Ramos (cell line): ENCODE data around the gene CES4A.
"Not testable (repeated sequence)": the region's sequence is repeated elsewhere in the genome, so short reads cannot be mapped to it uniquely, and the experiment has no call there.

Source experiments
- in situ Hi-C: fragments of 300-500 bp; cut with MboI; formaldehyde crosslinking; loops from one replicate; pipeline ENCODE4 v1.14.3; 2022; ENCODE audit warnings: low sequenced_read_pairs; ENCODE audit not compliant: unreplicated experiment

CES4A gene

GRCh38 chr16:66988197-66988788, at the start of gene CES4A:
CES4A (plus strand) TSS chr16:66988589; CDS start chr16:66988773, 184 bp downstream.
- in situ Hi-C loops: no loop called here

GRCh38 chr16:66939366-66939765, 49.0 kb upstream of the CES4A start:
- in situ Hi-C loops: no loop called here

GRCh38 chr16:66940236-66940635, 48.2 kb upstream of the CES4A start:
- in situ Hi-C loops: no loop called here

- in situ Hi-C loops: no loop called here
Observed at GRCh38 chr16:66942981-66943380, 45.4 kb upstream of the CES4A start.

- in situ Hi-C loops: no loop called here
Observed at GRCh38 chr16:66943426-66944053, 44.8 kb upstream of the CES4A start.

- in situ Hi-C loops: no loop called here
Observed at GRCh38 chr16:66944054-66944441, 44.3 kb upstream of the CES4A start.

GRCh38 chr16:66944971-66945370, 43.4 kb upstream of the CES4A start:
- in situ Hi-C loops: not testable (repeated sequence)

- in situ Hi-C loops: no loop called here
Observed at GRCh38 chr16:66945939-66946338, 42.5 kb upstream of the CES4A start.

- in situ Hi-C loops: no loop called here
Observed at GRCh38 chr16:66946541-66946940, 41.8 kb upstream of the CES4A start.

- in situ Hi-C loops: no loop called here
Observed at GRCh38 chr16:66946974-66947301, 41.5 kb upstream of the CES4A start.

GRCh38 chr16:66947302-66948065, 40.9 kb upstream of the CES4A start:
- in situ Hi-C loops: no loop called here

GRCh38 chr16:66948134-66948836, 40.1 kb upstream of the CES4A start:
- in situ Hi-C loops: no loop called here

GRCh38 chr16:66948837-66949225, 39.6 kb upstream of the CES4A start:
- in situ Hi-C loops: no loop called here

- in situ Hi-C loops: no loop called here
Observed at GRCh38 chr16:66949472-66949871, 38.9 kb upstream of the CES4A start.

GRCh38 chr16:66950437-66950836, 38.0 kb upstream of the CES4A start:
- in situ Hi-C loops: loop anchor here (25.0 kb wide), 1 partner anchor 462 kb away; the partner anchor contains the start of gene ZDHHC1

GRCh38 chr16:66950971-66951790, 37.2 kb upstream of the CES4A start:
- in situ Hi-C loops: loop anchor here (25.0 kb wide), 1 partner anchor 461 kb away; the partner anchor contains the start of gene ZDHHC1

GRCh38 chr16:66952430-66953110, 35.8 kb upstream of the CES4A start:
- in situ Hi-C loops: loop anchor here (25.0 kb wide), 1 partner anchor 460 kb away; the partner anchor contains the start of gene ZDHHC1

GRCh38 chr16:66953462-66954096, 34.8 kb upstream of the CES4A start:
- in situ Hi-C loops: loop anchor here (25.0 kb wide), 1 partner anchor 459 kb away; the partner anchor contains the start of gene ZDHHC1
